Measurements from ENCODE around the gene RPL5. TPM values are rescaled to one million over a fixed set of nuclear protein-coding genes. Genes with fewer than 3 reads are reported as not detected.
A peak's percentile ranks its signal among the peaks of the same experiment; 100 is the strongest.

Gene RPL5
- total and polyA plus RNA-seq, 10 donors: 725 to 3,739 (median 1,367) TPM

DNA sequence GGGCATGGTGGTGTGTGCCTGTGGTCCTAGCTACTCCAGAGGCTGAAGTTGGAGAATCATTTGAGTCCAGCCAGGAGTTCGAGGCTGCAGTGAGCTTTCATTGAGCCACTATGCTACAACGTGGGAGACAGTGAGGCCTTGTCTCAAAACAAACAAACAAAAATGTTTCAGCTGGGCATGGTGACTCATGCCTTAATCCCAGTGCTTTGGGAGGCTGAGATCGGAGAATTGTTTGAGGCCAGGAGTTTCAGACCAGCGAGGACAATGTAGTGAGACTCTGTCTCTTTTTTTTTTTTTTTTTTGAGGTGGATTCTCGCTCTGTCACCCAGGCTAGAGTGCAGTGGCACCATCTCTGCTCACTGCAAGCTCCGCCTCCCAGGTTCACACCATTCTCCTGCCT lies 5.0 kb upstream of the RPL5 start:
- Histone ChIP-seq H3K4me3 (no peak overlapping the region), H3K27me3 (replicated peaks in 1 of 7) (no peaks in the 10 kb centered on the region), H3K9me3 (no peaks in the 10 kb centered on the region), H3K36me3 (no peaks in the 10 kb centered on the region), H3K4me1 (peaks cover 0 to 11% (median 5%) of the 10 kb centered on the region in 6 donors), H3K27ac (no peak overlapping the region)
- TF ChIP-seq POLR2AphosphoS5 (IDR thresholded peaks at IDR 0.05): no peak
- no peak for TF ChIP-seq POLR2A (IDR thresholded peaks at IDR 0.05)
- TF ChIP-seq, protein P1, sequence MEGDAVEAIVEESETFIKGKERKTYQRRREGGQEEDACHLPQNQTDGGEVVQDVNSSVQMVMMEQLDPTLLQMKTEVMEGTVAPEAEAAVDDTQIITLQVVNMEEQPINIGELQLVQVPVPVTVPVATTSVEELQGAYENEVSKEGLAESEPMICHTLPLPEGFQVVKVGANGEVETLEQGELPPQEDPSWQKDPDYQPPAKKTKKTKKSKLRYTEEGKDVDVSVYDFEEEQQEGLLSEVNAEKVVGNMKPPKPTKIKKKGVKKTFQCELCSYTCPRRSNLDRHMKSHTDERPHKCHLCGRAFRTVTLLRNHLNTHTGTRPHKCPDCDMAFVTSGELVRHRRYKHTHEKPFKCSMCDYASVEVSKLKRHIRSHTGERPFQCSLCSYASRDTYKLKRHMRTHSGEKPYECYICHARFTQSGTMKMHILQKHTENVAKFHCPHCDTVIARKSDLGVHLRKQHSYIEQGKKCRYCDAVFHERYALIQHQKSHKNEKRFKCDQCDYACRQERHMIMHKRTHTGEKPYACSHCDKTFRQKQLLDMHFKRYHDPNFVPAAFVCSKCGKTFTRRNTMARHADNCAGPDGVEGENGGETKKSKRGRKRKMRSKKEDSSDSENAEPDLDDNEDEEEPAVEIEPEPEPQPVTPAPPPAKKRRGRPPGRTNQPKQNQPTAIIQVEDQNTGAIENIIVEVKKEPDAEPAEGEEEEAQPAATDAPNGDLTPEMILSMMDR (IDR thresholded peaks at IDR 0.05 in 8 of 11, conservative IDR thresholded peaks at IDR 0.05 in 3 of 11): no peak
- no peak for DNase-seq
- intact Hi-C loops (cut with DNase I; ENCODE audit: low total_unique reads): no loop called here
- 79 to 90% (median 88%) methylated on average over 6 of the region's 6 CpGs; no CpG with 5 or more reads in 1 of the 5 donors for WGBS, 5 donors

DNA sequence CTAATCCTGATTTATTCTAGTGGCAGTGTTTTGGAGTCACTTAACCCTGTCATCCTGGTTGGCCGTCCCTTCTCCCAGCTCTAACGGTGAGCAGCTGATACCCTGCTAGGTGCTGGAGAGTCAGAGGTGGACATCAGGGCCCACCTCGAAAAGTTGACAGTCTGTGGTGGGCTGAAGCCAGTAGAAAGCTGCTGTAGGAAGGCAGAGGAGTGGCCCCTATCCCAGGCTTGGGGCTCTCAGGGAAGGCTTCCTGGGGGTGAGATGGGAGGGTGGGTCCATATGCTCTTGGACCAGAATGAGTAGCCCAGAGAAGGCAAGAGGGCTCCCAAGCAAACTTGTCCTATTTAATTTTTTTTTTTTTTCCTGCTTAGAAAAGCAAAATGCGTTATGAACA lies 475 bp upstream of the RPL5 start:
- intact Hi-C loops (cut with DNase I; ENCODE audit: low total_unique reads): no loop called here
- H3K4me1 ChIP-seq: peaks cover 23 to 46% (median 44%) of the 10 kb centered on the region in 6 donors
- H3K4me3 ChIP-seq: peak overlapping the region in 2 of 8 donors; percentile 88 to 99
- DNase-seq: peak; percentile 81
- H3K36me3 ChIP-seq: peaks cover 0 to 32% (median 27%) of the 10 kb centered on the region in 6 donors
- H3K27ac ChIP-seq: peak overlapping the region in 4 of 8 donors; percentile 94 to 97 (median 95)
- 55 to 67% (median 59%) methylated on average over 4 of the region's 4 CpGs for WGBS, 5 donors
- H3K9me3 ChIP-seq: no peaks in the 10 kb centered on the region
- TF ChIP-seq, protein P1 (IDR thresholded peaks at IDR 0.05 in 8 of 11, conservative IDR thresholded peaks at IDR 0.05 in 3 of 11): no peak
- no peaks in the 10 kb centered on the region for H3K27me3 ChIP-seq (replicated peaks in 1 of 7)

DNA sequence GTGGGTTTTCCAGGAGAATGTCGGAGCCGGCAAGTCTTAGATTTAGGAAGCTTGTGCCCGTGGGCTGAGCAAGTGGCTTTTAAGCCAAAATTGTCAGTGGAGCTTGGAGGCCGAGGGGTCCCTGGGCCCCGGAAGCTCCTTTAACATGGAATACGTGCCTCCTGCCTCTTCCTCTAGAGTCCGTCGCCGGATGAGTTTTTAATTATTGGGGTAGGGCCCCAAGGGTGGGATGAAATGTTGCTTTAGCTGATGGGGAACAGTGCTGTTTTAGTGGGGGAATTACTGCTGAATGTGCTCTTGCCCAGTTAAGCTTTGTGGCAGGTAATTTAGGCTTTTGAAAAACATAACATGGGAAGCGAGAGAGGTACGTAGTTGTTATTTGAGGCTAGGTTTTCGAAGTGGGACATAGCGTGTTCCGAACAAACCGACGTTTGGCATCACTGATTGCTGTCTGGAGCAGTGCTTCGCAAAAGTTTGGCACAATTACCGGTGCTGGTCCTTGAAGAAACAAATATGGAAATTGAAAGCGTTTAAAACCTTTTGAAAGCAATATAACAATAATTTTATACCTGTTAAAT lies 786 bp downstream of the RPL5 start:
- Histone ChIP-seq H3K4me3 (peak overlapping the region; percentile 69 to 99 (median 86)), H3K36me3 (peaks cover 0 to 45% (median 38%) of the 10 kb centered on the region in 6 donors), H3K4me1 (peaks cover 29 to 58% (median 57%) of the 10 kb centered on the region in 6 donors), H3K27me3 (replicated peaks in 1 of 7) (no peaks in the 10 kb centered on the region), H3K9me3 (no peaks in the 10 kb centered on the region), H3K27ac (peak overlapping the region; percentile 87 to 97 (median 94))
- intact Hi-C loops (cut with DNase I; ENCODE audit: low total_unique reads): no loop called here
- TF ChIP-seq, protein P1 (IDR thresholded peaks at IDR 0.05 in 8 of 11, conservative IDR thresholded peaks at IDR 0.05 in 3 of 11): no peak
- DNase-seq: no peak
- WGBS, 5 donors: 0 to 1% (median 1%) methylated on average over 18 to 19 of the region's 19 CpGs

DNA sequence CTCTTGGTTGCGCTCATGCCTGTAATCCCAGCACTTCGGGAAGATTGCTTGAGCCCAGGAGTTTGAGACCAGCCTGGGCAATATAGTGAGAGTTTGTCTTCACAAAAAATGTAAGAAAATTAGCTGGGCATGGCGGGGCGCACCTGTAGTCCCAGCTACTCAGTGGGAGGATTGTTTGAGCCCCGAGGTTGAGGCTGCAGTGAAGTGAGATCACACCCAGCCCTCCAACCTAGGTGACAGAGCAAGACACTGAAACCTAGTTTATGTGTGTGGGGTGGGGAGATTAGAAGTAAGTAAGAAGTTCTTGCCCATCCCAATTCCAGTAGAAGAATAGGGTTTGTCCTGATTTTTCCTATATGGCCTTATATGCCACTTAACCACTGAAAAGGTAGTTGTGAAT lies 2.0 kb downstream of the RPL5 start:
- no peaks in the 10 kb centered on the region for H3K9me3 ChIP-seq
- peaks cover 39 to 70% (median 69%) of the 10 kb centered on the region in 6 donors for H3K4me1 ChIP-seq
- TF ChIP-seq, protein P1 (IDR thresholded peaks at IDR 0.05 in 8 of 11, conservative IDR thresholded peaks at IDR 0.05 in 3 of 11): no peak
- TF ChIP-seq POLR2A (IDR thresholded peaks at IDR 0.05) (no peak), POLR2AphosphoS5 (IDR thresholded peaks at IDR 0.05) (no peak)
- 51 to 71% (median 53%) methylated on average over 5 of the region's 5 CpGs for WGBS, 5 donors
- peaks cover 0 to 57% (median 50%) of the 10 kb centered on the region in 6 donors for H3K36me3 ChIP-seq
- H3K27ac ChIP-seq: peak overlapping the region in 5 of 8 donors; percentile 30 to 97 (median 94)
- peak overlapping the region in 6 of 8 donors; percentile 69 to 99 (median 90) for H3K4me3 ChIP-seq
- no peaks in the 10 kb centered on the region for H3K27me3 ChIP-seq (replicated peaks in 1 of 7)
- DNase-seq: no peak
- intact Hi-C loops (cut with DNase I; ENCODE audit: low total_unique reads): no loop called here

Data from spleen (tissue), 11 donors.